HG03175 (cell line): ENCODE results near the gene SGIP1.
"Not testable (repeated sequence)": the region's sequence is repeated elsewhere in the genome, so short reads cannot be mapped to it uniquely, and the experiment has no call there.

ENCODE experiments used
- ATAC-seq: cut with Tn5 transposase; IDR thresholded peaks from one replicate; pipeline ENCODE4 v1.9.1; 2021; ENCODE audit warnings: mild to moderate bottlenecking, moderate library complexity; ENCODE audit not compliant: unreplicated experiment

Gene SGIP1

DNA sequence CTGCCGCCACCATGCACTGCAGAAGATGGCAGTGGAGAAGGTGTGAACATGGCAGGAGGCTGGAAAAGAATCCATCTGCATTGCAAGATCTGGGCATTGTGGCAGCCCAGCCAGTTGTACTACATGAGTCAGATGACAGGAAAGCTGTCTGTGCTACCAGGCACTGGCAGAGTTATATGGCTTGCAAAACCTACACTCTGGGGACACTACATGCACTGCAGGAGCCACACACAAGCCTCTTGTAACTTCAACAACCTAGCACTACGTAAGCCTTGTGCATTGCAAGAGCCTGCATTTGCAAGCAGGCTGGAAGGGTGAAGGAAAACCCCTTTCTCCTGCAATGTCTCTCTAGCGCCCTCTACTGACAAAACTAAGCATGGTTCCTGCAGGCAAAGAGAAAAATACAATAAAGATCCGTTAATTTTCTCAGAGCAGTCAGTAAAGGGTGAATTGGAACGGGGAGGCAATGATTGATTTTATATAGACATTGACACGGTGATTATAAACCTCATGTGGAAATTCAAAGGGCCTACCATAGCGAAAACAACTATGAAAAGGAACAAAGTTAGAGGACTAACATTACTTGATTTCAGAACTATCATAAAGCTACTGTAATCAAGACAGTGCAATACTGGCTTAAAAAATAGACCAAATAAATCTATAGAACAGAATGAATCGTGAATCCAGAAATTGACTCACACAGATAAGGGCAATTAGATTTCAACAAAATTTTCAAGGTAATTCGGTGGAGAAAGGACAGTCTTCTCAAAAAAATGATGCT lies 192.1 kb downstream of the SGIP1 start:
- peak; percentile 66 for ATAC-seq

DNA sequence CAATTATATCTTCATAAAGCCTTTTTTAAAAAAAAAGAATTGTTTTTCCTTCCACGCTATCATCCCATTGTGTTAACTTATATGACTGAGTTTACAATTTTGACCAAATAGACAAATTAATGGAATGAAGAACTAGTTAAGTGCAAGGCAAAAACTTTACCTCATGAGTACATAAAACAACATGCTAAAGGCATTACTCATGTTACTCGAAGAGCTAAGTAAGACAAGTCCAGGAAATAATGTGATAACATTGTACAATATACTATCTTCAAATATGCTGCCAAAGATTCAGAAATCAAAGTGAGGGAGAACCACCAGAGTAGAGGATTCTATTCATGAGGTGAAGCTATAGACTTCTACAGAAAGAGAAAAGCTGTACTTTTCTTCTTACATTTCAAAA lies 194.1 kb downstream of the SGIP1 start:
- ATAC-seq = no peak

DNA sequence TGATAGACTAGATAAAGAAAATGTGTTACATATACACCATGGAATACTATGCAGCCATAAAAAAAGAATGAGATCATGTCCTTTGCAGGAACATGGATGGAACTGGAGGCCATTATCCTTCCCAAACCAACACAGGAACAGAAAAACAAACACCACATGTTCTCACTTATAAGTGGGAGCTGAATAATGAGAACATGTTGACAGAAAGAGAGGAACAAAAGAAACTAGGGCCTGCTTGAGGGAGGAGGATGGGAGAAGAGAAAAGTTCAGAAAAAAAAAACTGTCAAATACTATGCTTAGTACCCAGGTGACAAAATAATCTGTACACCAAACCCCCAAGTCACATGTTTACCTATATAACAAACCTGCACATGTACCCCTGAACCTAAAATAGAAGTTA lies 194.8 kb downstream of the SGIP1 start:
- not testable (repeated sequence) for ATAC-seq

DNA sequence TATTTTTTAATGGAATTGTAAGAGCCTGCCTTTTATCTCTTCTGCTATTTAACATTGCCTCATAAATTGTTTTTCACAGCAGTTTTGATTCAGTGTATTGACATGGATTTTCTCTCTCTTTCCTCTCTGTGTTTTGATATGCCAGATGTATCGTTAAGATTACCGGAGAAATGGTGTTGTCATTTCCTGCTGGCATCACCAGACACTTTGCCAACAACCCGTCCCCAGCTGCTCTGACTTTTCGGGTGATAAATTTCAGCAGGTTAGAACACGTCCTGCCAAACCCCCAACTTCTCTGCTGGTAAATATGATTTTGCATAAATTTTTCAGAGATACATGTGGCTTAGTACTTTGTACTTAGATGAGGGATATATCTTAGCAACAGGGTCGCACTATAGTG lies 195.2 kb downstream of the SGIP1 start:
- peak; percentile 26 for ATAC-seq

DNA sequence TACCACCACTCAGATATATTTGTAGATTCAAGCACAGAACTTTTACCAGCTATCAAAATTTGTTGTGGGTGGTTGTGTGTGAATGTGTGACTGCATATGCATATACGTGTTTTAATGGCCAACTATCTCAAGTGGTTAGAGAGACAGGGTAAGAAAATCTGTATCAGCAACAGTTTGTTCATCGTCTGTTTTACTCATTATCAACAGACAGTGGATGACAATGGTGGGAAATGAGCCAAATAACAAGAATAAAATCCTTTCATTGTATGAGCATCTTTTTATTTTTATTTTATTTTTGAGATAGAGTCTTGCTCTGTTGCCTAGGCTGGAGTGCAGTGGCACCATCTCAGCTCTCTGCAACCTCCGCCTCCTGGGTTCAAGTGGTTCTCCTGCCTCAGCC lies 195.6 kb downstream of the SGIP1 start:
- no peak for ATAC-seq

DNA sequence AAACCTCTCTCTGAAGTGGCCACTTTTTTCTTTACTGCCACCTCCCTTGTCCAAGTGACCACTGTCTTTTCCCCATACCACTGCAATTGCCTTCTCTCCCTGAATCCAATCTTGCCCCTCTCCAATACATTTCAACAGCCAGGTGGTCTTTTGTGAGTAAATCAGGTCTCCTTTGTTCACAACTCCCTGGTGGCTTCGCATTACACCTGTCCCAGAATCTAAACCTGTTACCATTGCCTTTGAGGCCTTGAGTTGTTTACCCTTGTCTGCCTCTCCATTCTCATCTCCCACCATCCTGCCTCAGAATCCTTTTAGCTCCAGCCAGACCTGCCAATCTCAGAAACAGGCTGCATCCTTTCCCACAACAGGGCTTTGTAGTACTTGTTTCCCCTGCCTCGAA lies 196.5 kb downstream of the SGIP1 start:
- ATAC-seq = no peak

DNA sequence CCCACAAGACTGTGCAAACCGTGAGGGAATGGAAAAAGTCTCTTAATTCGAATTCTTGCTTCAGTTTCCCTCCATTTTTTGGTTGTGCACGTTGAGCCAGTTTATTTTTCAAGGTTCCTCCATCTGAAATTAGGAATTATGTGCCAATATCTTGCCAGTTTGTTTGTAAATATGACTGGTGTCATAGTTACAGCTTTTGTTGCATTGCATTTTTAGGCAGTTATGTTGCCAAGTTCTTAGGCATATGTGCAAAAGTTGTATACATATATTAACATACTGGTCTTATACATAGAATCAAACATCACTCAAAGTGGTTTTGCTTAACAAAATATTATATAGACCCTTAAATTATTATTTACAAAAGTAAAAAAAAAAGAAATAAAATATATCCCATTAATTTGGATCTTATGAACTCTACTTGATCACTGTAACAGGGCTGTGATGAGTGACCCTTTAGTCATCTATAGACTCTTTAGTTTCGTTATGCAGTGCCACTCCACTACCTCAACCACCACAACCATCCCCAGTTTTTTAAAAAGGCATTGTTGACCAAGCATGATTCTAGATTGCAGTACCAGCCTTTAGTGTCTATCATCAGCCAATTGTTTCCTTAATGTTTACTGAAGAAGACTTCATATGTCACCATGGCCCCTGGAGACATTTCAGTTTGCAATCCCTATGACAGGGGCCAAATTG lies 197.4 kb downstream of the SGIP1 start:
- peak; percentile 72 for ATAC-seq

DNA sequence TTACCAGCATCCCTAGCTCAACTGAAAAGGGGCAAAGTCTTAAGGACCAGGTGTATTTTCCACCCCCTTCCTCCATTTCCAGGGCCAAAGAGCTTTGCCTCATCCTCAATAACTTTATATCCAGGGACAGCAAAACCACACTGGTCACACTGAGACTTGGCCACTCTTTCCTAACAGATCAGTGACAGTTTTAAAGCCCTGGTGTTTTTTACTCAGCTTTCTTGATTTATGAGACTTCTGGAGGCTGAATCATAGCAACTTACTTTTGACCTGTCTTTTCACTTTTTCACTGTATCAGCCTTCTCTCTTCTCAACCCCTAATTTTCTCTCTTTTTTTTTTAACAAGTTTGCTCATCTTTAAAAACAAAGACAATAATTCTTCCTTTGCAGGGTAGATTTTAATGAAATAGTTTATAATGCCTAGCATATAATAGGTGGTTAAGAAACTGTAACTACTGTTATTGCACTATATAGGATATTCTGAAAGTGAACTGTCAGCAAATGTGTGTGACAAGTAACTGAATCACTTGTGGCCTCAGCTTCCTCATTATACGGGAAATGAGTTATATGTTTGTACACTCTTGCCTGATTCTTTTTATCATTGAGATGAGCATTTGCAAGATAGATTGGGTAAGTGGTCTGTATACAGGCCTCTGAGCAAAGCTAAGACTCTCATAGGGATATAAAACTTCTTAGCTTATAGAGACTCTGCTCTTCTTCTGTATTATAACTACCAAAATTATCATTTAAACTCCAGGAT lies 198.6 kb downstream of the SGIP1 start:
- peak; percentile 50 for ATAC-seq

DNA sequence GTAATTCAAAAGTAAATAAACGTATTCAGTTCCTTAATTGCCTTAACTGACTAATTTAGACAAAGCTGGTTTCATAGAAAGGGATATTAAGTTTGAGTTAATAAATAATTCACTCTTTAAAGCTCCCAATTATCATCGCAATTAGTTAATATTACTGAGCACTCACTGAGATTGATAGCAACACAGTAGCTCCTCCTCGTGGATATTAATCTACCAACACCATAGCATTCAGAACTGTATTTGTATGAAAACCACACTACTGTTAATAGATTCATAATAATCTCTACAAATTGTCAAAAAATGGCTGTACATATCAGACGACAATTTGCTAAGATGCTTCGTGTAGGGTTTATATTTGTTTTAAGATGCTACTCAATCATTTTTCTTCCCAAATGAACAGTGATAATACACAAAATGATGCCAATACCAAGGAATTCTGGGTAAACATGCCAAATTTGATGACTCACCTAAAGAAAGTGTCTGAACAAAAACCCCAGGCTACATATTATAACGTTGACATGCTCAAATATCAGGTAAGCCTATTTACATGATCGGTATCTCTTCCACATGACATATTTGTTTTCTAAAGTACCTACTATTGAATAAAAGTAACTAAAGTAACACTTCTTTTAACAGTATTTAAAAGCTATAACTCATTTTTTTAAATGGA lies 199.5 kb downstream of the SGIP1 start:
- ATAC-seq = no peak

DNA sequence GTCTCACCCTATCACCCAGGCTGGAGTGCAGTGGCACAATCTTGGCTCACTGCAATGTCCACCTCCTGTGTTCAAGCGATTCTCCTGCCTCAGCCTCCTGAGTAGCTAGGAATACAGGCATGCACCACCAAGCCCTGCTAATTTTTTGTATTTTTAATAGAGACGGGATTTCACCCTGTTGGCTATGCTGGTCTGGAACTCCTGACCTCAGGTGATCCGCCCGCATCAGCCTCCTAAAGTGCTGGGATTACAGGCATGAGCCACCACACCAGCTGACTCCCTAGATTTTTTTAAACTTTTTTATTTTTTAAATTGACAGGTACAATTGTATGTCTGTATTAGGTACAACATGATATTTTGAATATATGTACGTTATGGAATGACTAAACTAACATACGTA lies 200.6 kb downstream of the SGIP1 start:
- ATAC-seq = not testable (repeated sequence)

DNA sequence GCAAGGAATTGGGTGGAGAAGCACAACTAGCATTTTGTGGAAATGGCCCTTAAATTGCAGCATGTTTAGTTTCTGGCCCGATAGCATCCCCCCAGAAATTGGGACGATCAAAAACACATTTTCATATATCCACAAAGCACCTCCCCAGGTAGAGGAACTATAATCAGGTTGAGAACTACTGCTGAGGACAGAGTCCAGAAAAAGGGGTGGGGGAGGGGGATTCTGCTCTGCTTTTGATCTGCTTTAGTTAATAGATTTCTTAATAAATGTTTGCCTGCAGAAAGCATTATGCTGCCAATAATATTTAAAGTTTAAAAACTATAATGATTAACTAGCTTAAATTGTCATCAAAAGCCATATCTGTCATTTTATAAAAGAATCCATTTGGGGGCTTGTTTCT lies 203.9 kb downstream of the SGIP1 start:
- no peak for ATAC-seq

DNA sequence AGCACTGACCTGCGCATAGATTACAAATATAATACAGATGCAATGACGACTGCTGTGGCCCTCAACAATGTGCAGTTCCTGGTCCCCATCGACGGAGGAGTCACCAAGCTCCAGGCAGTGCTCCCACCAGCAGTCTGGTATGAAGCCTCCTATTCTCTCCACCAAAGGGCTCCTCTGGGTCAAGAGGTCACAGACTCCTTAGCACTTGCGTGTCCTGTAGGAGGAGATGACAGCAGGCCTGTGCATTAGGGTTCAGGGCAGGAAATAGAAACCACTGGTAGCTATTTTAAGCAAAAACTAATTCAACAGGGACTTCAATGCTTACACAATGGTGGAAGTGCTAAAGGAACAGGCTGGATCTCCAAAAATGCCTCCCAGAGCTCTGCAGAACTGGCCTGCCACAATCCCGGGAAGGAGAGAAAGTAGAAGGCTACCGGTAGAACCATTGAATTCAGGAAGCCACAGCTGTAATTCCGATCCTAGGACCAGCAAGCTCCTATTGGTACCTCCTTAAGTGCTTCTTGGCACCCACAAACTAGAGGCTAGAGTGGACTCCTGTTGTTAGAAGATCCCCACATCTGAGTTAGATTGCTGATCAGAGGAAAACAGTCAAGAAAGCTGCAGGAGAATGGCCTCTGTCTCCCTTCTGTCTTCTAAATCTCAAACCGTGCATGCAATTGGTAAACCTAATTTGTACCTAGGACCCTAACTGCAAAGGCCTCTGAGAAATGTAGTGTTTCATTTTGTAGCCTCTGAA lies 205.6 kb downstream of the SGIP1 start:
- peak; percentile 77 for ATAC-seq

DNA sequence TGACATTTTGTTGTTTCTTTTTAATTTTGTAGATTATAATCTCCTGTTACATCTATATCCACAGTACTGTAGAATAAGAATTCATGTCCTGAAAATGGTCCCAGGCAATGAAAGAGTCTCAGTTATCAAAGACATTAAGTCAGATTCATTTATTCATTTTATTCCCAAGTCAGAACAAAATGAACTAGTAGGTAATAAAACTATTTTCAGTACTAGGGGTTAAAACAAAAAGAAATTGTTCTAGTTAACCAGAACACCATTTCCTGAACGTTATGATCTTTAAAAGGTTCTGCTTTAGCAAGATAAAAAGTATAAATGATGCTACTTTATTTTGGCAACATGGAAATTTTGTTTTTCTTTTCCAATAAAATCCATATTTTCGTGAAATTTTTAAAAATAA lies 211.5 kb downstream of the SGIP1 start:
- ATAC-seq = no peak

DNA sequence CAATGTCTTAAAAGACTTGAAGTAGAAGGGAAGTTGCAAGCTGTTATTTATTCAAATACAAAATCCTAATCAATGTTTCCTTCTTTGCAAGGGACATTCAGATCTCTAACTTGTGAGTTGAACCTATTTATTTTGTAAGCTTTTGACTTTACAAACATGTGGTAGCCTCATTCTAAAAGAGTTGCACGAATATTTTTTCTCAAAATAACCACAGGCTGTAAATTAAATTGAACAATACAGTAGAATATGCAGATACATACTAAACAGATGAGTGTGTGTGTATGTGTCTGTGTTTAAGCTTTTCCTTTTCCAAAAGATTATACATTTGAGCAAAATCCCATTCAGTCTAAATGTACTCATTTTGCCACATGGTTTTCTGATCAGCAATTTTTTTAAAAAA lies 213.5 kb downstream of the SGIP1 start:
- ATAC-seq = no peak

DNA sequence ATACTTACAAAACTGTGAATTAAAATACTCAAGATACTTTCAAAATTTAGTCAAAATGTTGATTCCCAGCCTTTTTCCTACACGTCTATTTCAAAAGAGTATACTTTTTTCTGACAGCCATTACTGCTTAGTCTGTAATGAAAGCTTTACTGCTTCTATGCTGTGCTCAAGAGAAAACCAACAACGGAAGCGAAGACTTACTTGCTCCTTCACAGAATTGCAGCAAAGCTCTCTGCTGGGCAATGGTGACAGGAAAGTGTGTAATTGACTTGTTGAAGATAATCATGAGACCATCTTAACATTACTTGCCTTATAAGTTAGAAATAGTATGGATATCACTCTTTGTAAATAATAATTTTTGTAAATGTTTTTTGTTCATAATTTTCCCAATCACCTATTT lies 216.6 kb downstream of the SGIP1 start:
- no peak for ATAC-seq

DNA sequence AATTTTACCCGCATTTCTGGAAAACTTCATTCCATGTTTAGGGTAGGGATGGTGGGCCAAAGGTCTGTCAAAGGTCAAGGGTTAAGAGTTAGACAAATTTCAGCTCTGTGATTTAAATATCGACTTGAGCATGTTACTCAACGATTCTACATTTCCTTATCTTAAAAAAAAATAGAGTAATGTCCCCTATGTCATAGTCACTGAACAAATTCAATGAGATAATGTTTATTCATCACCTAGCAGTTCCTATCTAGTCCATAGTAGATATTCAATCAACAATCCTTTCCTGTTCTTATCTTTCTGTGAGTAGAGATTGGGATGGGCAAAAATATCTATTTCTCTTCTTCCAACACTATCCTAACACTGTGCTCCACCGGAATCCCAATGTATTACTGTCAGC lies 217.2 kb downstream of the SGIP1 start:
- ATAC-seq = no peak

DNA sequence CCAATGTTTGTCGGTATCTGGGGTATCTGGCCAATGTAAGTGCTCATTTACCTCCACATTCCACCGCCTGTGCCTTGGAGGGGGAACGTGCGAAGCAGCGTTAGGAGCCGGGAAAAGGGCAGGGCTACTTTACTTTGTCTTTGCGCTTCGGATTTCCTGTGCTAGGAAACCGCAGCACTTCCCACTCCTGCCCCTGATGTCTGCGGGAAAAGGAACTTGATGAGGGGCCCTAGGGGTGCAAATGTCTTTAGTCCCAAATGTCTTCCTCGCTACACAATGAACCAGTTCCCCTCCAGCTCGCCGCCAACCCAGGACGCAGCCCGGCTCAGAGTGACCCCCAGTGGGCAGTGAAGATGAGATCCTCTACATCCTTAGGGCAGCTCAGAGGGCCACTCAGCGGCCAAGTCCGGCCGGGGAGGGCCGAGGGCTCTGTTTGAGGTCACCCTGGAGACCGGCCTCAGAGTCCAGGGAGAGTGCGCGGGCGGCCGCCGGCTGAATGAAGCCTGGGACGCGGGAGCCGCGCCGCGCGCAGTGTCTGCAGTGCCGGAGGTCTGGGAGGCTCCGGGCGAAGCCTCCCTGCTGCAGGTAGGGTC lies 218.1 kb downstream of the SGIP1 start, which contains the start of gene DYNLT5:
TSS of gene DYNLT5 (plus strand) at position 460 of the 593 bp plus-strand sequence. CDS start 2,200 bp downstream, outside the sequence.
- no peak for ATAC-seq

DNA sequence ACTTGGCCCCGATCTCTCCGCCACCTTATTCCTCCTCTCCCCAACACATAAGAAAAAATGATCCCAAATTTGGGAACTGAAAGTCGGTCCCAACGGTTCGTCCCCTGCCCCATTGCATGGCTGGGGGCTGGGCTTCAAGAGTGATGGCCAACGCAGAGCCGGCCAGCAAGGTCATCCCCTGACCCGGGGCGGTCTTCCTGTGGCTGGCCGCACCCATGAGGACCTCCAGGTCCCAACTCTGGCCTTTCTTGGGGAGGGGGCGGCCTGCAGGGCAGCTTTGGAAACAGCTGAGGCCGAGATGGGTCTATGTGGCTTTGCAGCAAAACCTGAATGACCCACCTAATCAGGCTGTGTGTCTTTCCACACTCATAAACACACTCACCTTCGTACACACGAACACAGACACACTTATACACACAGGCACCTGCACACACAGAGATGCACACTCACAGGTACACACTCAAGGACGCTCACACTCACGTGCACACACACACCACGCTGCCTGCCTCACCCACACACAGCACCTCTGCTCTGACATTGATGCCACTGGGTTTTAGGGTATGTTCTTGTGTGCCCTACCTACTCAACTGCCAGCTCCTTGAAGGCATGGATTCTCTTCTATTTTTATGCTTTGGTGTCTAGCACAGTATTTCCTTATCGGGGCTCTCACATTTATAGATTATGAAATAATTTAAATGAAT lies 218.9 kb downstream of the SGIP1 start:
- ATAC-seq = no peak

DNA sequence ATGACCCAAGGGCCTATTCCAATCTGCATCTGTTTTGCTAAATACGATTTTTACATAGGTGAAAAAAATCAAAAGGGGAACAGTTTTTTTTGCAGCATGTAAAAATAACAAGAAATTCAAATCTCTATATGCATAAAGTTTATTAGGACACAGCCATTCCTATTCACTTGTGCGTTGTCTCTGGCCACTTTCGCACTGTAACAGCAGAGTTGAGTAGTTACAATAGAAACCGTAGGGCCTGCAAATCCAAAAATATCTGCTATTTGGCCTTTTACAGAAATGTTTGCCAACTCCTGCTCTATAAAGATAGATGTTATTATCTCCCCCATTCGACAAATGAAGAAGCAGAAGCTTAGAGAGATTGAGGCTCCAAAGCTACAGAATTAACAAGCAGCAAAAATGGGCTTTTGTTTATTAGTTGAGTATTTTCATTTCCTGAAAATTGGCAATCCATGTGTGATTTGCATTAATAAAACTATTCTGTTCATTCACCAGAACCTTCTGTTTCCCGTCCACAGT lies 223.8 kb downstream of the SGIP1 start:
- no peak for ATAC-seq
